IMR-90 (cell line): ENCODE results near the gene CLK3.

ENCODE experiments used
- CTCF ChIP-seq: conservative IDR thresholded peaks from 2 replicates; pipeline ENCODE4 v1.5.1; 2012; ENCODE audit warnings: mild to moderate bottlenecking, low read depth, low read length, improper control_type of control experiment
- FOS ChIP-seq: fragments of 150-350 bp; IDR thresholded peaks from 2 replicates; pipeline ENCODE4 v1.6.1; 2016; ENCODE audit warnings: low read depth, low read length
- MXI1 ChIP-seq: IDR thresholded peaks from 2 replicates; pipeline ENCODE4 v1.6.1; 2012; ENCODE audit warnings: low read depth, mild to moderate bottlenecking, low read length, moderate library complexity, borderline replicate concordance
- POLR2A ChIP-seq: IDR thresholded peaks from 2 replicates; pipeline ENCODE4 v1.6.1; 2012; ENCODE audit warnings: mild to moderate bottlenecking, low read depth, low read length
- USF2 ChIP-seq: fragments of 150-350 bp; IDR thresholded peaks from 2 replicates; pipeline ENCODE4 v1.6.1; 2017; ENCODE audit warnings: mild to moderate bottlenecking, antibody characterized with exemption, low read length, low read depth

GRCh38 chr15:74674161-74674560, 58.5 kb downstream of the CLK3 start:
- TF ChIP-seq CTCF (no peak), USF2 (no peak), FOS (no peak), MXI1 (no peak), POLR2A (no peak)
